Right cardiac atrium (tissue), 5 donors: Measurements from ENCODE around the gene DNAH3. TPM values are rescaled to one million over a fixed set of nuclear protein-coding genes. Genes with fewer than 3 reads are reported as not detected.
"Not testable (repeated sequence)": the region's sequence is repeated elsewhere in the genome, so short reads cannot be mapped to it uniquely, and the experiment has no call there.

Experiments used
- ATAC-seq, 2 donors: fragments of 200-7000 bp; cut with Tn5 transposase; one replicate each; pipeline versions ENCODE4 v1.8.0 to v1.9.1; 2020; ENCODE audit warnings: moderate library complexity in 2 of 2, mild to moderate bottlenecking in 1 of 2
- DNase-seq, 3 donors: peaks; one replicate each; pipeline ENCODE4 v3.0.0-alpha.2; 2020
- H3K27ac ChIP-seq: one replicate; pipeline ENCODE4 v1.5.1; 2013; ENCODE audit warnings: mild to moderate bottlenecking, low read length, control low read depth, moderate library complexity
- H3K27me3 ChIP-seq: one replicate; pipeline ENCODE4 v1.6.1; 2013; ENCODE audit not compliant: control insufficient read depth, insufficient read depth
- H3K4me1 ChIP-seq: one replicate; pipeline ENCODE4 v1.6.1; 2013; ENCODE audit warnings: low read length; ENCODE audit not compliant: control insufficient read depth, insufficient read depth
- H3K4me3 ChIP-seq: one replicate; pipeline ENCODE4 v1.5.1; 2013; ENCODE audit warnings: low read length, control low read depth
- H3K9me3 ChIP-seq: one replicate; pipeline ENCODE4 v1.6.1; 2013; ENCODE audit warnings: low read length; ENCODE audit not compliant: control insufficient read depth
- WGBS: extraction: QIAGEN DNeasy Blood & Tissue Kit; methylation state at CpG from one replicate; pipeline ENCODE4 v1.1.7; 2013; 5-methylcytosine and 5-hydroxymethylcytosine counted together
- intact Hi-C, 4 donors: fragments of 100-400 bp; cut with DNase I; formaldehyde crosslinking; loops; one replicate each; pipeline versions ENCODE4 v1.11.0 to v1.14.0; 2022 to 2023
- polyA plus RNA-seq: library from polyadenylated mRNA; stranded (reverse); fragments of 200-250 nt; gene quantifications from one replicate; pipeline ENCODE4 v1.2.3, GENCODE V29; 2013
- total RNA-seq, 4 donors: library from RNA; stranded (reverse); fragmentation: NEBNext Ultra II Directional; extraction: Animal tissue kit (Norgen Biotek cat#: 25700); gene quantifications; one replicate each; pipeline ENCODE4 v1.2.1, GENCODE V29; 2021
- donor health status: healthy with polysubstance abuse.
- donor health status: DM: no; HTN: yes; CAD: no.
- donor health status: DM: no; HTN: no; CAD: no.
- donor health status: DM: no; HTN: yes; CAD: no; lungs with severe emphysema.
- donor health status: DM: yes; HTN: yes; CAD: no.

The DNAH3 gene
- total and polyA plus RNA-seq, 5 donors, result 0.09 to 0.68 (median 0.14) TPM

- H3K27ac ChIP-seq, H3K4me1 ChIP-seq, intact Hi-C loops, DNase-seq, H3K4me3 ChIP-seq, ATAC-seq, H3K9me3 ChIP-seq, H3K27me3 ChIP-seq: not testable (repeated sequence)
- 84% methylated on average over 2 of the region's 2 CpGs for WGBS
These were observed 55.9 kb downstream of the DNAH3 start for GRCh38 chr16:21094719-21095118.

- Histone ChIP-seq H3K27ac (no peak overlapping the region), H3K4me1 (no peaks in the 10 kb centered on the region), H3K4me3 (no peak overlapping the region), H3K27me3 (no peaks in the 10 kb centered on the region), H3K9me3 (no peaks in the 10 kb centered on the region)
- DNase-seq (no peak), ATAC-seq (no peak)
- WGBS, result 51% methylated on average over 2 of the region's 2 CpGs
- intact Hi-C loops, result no loop called here
These were observed 57.7 kb downstream of the DNAH3 start for GRCh38 chr16:21092951-21093350.

- DNase-seq, result no peak
- no peak for ATAC-seq
- no peak overlapping the region for H3K27ac ChIP-seq
- no peaks in the 10 kb centered on the region for H3K27me3 ChIP-seq
- H3K4me1 ChIP-seq, result no peaks in the 10 kb centered on the region
- intact Hi-C loops, result loop anchor here in 1 of 4 donors (10.0 kb wide), 1 partner anchor 284 kb away; the partner anchor contains the start of genes ERI2 and REXO5
- no peaks in the 10 kb centered on the region for H3K9me3 ChIP-seq
- WGBS, result 68% methylated on average over 3 of the region's 3 CpGs
- H3K4me3 ChIP-seq, result no peak overlapping the region
These were observed 61.8 kb downstream of the DNAH3 start for GRCh38 chr16:21088646-21089538.

- Histone ChIP-seq H3K4me3 (no peak overlapping the region), H3K9me3 (no peaks in the 10 kb centered on the region), H3K27ac (no peak overlapping the region), H3K4me1 (no peaks in the 10 kb centered on the region), H3K27me3 (no peaks in the 10 kb centered on the region)
- no peak for DNase-seq
- ATAC-seq, result no peak
- 86% methylated on average over 3 of the region's 3 CpGs for WGBS
- intact Hi-C loops, result loop anchor here in 1 of 4 donors (10.0 kb wide), 1 partner anchor 283 kb away; the partner anchor contains the start of genes ERI2 and REXO5
These were observed 62.5 kb downstream of the DNAH3 start for GRCh38 chr16:21088143-21088542.

- DNase-seq (no peak), ATAC-seq (no peak)
- Histone ChIP-seq H3K4me1 (no peaks in the 10 kb centered on the region), H3K27me3 (no peaks in the 10 kb centered on the region), H3K9me3 (no peaks in the 10 kb centered on the region), H3K4me3 (no peak overlapping the region), H3K27ac (no peak overlapping the region)
- intact Hi-C loops, result loop anchor here (2.0 to 10.0 kb wide), 5 partner anchors 232 to 280 kb away; partner anchors contain the start of genes ERI2 (in 1 of the 4) and REXO5 (in 1 of the 4)
- 89% methylated on average over 12 of the region's 12 CpGs for WGBS
These were observed 65.9 kb downstream of the DNAH3 start for GRCh38 chr16:21084631-21085225.

GRCh38 chr16:21083729-21084268, 66.8 kb downstream of the DNAH3 start:
- Histone ChIP-seq H3K9me3 (no peaks in the 10 kb centered on the region), H3K4me3 (no peak overlapping the region), H3K27ac (no peak overlapping the region), H3K4me1 (no peaks in the 10 kb centered on the region), H3K27me3 (no peaks in the 10 kb centered on the region)
- DNase-seq, result peak; percentile 70 to 86 (median 85)
- ATAC-seq, result peak; percentile 94 to 95
- WGBS, result 31% methylated on average over 6 of the region's 6 CpGs
- intact Hi-C loops, result loop anchor here (2.0 to 10.0 kb wide), 5 partner anchors 231 to 279 kb away; partner anchors contain the start of genes ERI2 (in 1 of the 4) and REXO5 (in 1 of the 4)

- Histone ChIP-seq H3K27me3 (no peaks in the 10 kb centered on the region), H3K9me3 (no peaks in the 10 kb centered on the region), H3K4me3 (no peak overlapping the region), H3K4me1 (no peaks in the 10 kb centered on the region), H3K27ac (no peak overlapping the region)
- 46% methylated on average over 8 of the region's 8 CpGs for WGBS
- DNase-seq (no peak), ATAC-seq (no peak)
- intact Hi-C loops, result loop anchor here in 2 of 4 donors (5.0 to 10.0 kb wide), 3 partner anchors 229 to 277 kb away; partner anchors contain the start of genes ERI2 (in 1 of the 2) and REXO5 (in 1 of the 2)
These were observed 69.3 kb downstream of the DNAH3 start for GRCh38 chr16:21081329-21081728.

- ATAC-seq (no peak), DNase-seq (no peak)
- intact Hi-C loops, result no loop called here
- H3K4me3 ChIP-seq, result no peak overlapping the region
- no peaks in the 10 kb centered on the region for H3K27me3 ChIP-seq
- H3K9me3 ChIP-seq, result no peaks in the 10 kb centered on the region
- no peaks in the 10 kb centered on the region for H3K4me1 ChIP-seq
- H3K27ac ChIP-seq, result no peak overlapping the region
These were observed 72.1 kb downstream of the DNAH3 start for GRCh38 chr16:21078563-21078962.

GRCh38 chr16:21076186-21076883, 74.3 kb downstream of the DNAH3 start:
- Histone ChIP-seq H3K27me3 (no peaks in the 10 kb centered on the region), H3K4me3 (no peak overlapping the region), H3K4me1 (no peaks in the 10 kb centered on the region), H3K9me3 (no peaks in the 10 kb centered on the region), H3K27ac (no peak overlapping the region)
- WGBS, result 60% methylated on average over 3 of the region's 3 CpGs
- DNase-seq, result no peak
- intact Hi-C loops, result no loop called here
- ATAC-seq, result no peak

GRCh38 chr16:21075252-21075651, 75.4 kb downstream of the DNAH3 start:
- H3K4me1 ChIP-seq, result no peaks in the 10 kb centered on the region
- no peak for DNase-seq
- H3K9me3 ChIP-seq, result no peaks in the 10 kb centered on the region
- ATAC-seq, result peak; percentile 24 to 31
- H3K27me3 ChIP-seq, result no peaks in the 10 kb centered on the region
- no peak overlapping the region for H3K4me3 ChIP-seq
- H3K27ac ChIP-seq, result no peak overlapping the region
- WGBS, result 50% methylated on average over 7 of the region's 7 CpGs
- intact Hi-C loops, result no loop called here
